HG03342 (cell line): Measurements from ENCODE around the gene GIGYF1.
A peak's percentile ranks its signal among the peaks of the same experiment; 100 is the strongest.
"Not testable (repeated sequence)": the region's sequence is repeated elsewhere in the genome, so short reads cannot be mapped to it uniquely, and the experiment has no call there.

Experiments used
- ATAC-seq: cut with Tn5 transposase; IDR thresholded peaks from one replicate; pipeline ENCODE4 v1.9.1; 2021; ENCODE audit warnings: mild to moderate bottlenecking, moderate library complexity; ENCODE audit not compliant: unreplicated experiment

Gene GIGYF1, protein sequence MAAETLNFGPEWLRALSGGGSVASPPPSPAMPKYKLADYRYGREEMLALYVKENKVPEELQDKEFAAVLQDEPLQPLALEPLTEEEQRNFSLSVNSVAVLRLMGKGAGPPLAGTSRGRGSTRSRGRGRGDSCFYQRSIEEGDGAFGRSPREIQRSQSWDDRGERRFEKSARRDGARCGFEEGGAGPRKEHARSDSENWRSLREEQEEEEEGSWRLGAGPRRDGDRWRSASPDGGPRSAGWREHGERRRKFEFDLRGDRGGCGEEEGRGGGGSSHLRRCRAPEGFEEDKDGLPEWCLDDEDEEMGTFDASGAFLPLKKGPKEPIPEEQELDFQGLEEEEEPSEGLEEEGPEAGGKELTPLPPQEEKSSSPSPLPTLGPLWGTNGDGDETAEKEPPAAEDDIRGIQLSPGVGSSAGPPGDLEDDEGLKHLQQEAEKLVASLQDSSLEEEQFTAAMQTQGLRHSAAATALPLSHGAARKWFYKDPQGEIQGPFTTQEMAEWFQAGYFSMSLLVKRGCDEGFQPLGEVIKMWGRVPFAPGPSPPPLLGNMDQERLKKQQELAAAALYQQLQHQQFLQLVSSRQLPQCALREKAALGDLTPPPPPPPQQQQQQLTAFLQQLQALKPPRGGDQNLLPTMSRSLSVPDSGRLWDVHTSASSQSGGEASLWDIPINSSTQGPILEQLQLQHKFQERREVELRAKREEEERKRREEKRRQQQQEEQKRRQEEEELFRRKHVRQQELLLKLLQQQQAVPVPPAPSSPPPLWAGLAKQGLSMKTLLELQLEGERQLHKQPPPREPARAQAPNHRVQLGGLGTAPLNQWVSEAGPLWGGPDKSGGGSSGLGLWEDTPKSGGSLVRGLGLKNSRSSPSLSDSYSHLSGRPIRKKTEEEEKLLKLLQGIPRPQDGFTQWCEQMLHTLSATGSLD (N-terminal part only)

GRCh38 chr7:100694098-100694745 is at the start of gene GIGYF1:
Gene GIGYF1, minus strand, starts transcription at chr7:100694250. Its CDS starts 6,012 bp downstream, at chr7:100688238.
- peak; percentile 47 for ATAC-seq

DNA sequence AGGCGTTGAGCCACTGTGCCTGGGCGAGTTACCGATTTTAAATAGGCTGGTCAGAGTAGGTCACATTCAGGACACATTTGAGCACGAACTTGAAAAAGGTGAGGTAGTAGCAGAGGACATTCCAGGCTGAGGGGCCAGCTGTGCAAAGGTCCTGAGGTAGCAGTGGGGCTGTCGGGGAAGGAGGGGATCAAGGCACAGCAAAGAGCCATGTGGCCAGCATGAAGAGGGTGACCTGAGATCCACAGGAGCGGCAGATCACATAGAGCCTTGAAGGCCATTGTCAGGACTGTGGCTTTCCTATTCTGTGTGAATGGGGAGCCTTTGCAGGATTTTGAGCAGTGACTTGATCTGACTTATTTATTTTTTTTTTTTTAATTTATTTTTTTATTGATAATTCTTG is 45.9 kb upstream of the GIGYF1 start:
- ATAC-seq, result no peak

- ATAC-seq, result no peak
Observed at GRCh38 chr7:100736671-100737070, 42.6 kb upstream of the GIGYF1 start.

DNA sequence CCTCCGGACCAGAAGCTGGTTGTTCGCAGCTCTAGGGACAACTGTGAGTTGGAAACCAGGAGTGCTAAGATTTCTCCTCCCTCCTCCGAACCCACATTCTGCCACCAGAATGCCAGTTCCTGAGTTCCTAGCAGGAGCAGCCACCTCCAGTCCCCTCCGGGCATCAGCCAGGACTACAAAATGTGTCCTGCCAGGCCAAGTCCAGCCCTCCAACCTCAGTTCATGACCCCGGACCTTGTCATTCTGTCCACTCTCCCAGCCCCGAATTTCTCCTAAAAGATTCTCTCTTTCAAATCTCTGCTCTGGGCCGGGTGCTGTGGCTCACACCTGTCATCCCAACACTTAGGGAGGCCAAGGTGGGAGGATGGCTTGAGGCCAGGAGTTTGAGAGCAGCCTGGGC is 41.7 kb upstream of the GIGYF1 start:
- ATAC-seq, result no peak

DNA sequence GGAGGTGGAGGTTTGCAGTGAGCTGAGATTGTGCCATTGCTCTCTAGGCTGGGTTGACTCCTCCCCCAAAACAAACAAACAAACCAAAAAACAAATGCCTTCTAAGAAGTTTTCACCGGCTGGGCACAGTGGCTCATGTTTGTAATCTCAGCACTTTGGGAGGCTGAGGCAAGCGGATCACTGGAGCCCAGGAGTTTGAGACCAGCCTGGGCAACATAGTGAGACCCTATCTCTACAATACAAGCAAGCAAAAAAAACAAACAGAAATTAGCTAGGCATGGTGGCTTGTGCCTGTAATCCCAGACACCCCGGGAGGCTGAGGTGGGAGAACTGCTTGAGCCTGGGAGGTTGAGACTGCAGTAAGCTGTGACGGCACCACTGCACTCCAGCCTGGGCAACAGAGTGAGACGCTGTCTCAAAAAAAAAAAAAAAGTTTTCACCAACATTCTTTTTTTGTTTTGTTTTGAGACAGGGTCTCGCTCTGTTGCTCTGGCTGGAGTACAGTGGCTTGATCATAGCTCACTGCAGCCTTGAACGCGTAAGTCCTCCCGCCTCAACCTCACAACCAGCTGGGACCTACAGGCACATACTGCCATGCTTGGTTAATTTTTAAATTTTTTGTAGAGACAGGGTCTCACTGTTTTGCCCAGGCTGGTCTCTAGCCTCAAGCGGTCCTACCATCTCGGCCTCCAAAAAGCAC is 38.0 kb upstream of the GIGYF1 start:
- no peak for ATAC-seq

GRCh38 chr7:100730136-100730800 is 36.2 kb upstream of the GIGYF1 start:
- ATAC-seq, result no peak

DNA sequence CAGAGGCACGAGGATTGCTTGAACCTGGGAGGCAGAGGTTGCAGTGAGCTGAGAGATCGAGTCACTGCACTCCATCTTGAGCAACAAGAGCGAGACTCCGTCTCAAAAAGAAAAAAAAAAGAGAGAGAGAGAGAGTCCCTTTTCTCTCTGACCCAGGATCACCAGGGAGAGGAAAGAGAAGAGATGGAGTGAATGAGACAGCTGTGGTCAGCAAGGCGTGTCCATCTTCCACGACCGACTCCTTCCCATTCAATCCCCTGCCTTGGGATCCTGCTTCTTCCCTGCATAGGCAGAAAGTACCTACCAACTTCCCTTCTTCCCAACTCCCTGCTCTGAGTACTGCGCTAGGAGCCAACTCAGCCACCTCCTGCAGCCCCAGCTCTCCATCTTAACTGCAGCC is 34.1 kb upstream of the GIGYF1 start:
- no peak for ATAC-seq

- ATAC-seq, result no peak
Observed at GRCh38 chr7:100726996-100727761, 33.1 kb upstream of the GIGYF1 start.

GRCh38 chr7:100724364-100724763 is 30.3 kb upstream of the GIGYF1 start:
- not testable (repeated sequence) for ATAC-seq

DNA sequence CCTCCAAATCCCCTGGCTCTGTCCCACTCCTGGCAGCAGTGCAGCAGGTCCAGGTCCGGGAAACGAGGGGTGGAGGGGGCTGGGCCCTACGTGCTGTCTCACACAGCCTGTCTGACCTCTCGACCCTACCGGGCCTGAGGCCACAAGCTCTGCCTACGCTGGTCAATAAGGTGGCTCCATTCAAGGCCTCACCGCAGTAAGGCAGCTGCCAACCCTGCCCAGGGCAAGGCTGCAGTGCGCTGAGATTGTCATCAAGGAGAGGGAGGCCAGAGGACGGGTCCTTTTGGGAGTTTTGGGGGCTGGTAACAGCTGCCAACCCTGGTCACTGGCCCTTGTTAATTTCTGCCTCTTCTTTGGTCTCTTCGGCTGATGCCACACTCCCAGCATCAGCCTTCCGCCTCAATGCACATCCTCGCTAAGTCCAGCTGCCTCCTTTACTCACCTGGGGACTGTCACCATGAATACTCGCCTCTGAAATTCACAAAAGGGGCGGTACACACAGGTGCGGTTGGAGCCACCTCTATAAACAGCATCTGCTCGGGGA is 29.8 kb upstream of the GIGYF1 start:
- ATAC-seq, result no peak

- ATAC-seq, result no peak
Observed at GRCh38 chr7:100722480-100723212, 28.6 kb upstream of the GIGYF1 start.

GRCh38 chr7:100721505-100721812 is 27.4 kb upstream of the GIGYF1 start:
- no peak for ATAC-seq

GRCh38 chr7:100720671-100721504 is 26.8 kb upstream of the GIGYF1 start:
- ATAC-seq, result no peak

- ATAC-seq, result no peak
Observed at GRCh38 chr7:100720279-100720670, 26.2 kb upstream of the GIGYF1 start, which contains the start of gene EPO. Gene EPO, plus strand, starts transcription at chr7:100720468. Its CDS starts 513 bp downstream, at chr7:100720981.

GRCh38 chr7:100719523-100720278 is 25.7 kb upstream of the GIGYF1 start:
- ATAC-seq, result no peak

DNA sequence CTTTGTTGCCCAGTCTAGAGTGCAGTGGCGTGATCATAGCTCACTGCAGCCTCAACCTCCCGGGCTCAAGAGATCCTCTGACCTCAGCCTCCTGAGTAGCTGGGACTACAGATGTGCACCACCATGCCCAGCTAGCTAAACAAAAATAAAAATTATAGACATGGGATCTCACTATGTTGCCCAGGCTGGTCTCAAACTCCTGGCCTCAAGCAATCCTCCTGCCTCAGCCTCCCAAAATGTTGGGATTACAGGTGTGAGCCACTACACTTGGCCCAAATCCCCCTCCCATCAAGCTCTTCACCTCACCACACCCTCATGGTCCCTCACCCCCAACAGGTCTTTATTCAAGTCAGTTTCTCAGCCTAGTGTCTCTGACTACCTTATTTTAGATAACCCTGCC is 23.0 kb upstream of the GIGYF1 start:
- ATAC-seq, result not testable (repeated sequence)

DNA sequence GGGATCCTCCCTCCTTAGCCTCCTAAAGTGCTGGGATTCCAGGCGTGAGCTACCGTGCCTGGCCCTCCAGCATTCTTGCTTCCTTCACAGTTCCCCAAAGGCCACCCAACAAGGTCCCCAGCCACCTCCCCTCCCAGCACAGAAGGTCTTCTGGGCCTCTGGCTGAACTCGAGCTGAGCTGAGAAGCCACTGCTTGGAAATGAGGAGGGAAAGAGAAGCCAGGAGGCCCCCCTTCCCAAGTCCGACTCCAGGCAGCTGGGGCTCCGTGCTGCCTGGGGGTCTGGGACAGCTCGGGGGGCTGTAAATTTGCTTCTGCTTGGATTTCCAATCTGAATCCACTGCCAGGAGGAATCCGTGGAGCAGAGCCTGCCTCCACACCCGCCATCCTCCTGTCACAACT is 20.7 kb upstream of the GIGYF1 start:
- no peak for ATAC-seq
